ENCODE data around the gene ESD. TPM values are rescaled to one million over a fixed set of nuclear protein-coding genes. Genes with fewer than 3 reads are reported as not detected.

Gene ESD
- total RNA-seq, 2 experiments from 2014 or later = 130 to 133 TPM

DNA sequence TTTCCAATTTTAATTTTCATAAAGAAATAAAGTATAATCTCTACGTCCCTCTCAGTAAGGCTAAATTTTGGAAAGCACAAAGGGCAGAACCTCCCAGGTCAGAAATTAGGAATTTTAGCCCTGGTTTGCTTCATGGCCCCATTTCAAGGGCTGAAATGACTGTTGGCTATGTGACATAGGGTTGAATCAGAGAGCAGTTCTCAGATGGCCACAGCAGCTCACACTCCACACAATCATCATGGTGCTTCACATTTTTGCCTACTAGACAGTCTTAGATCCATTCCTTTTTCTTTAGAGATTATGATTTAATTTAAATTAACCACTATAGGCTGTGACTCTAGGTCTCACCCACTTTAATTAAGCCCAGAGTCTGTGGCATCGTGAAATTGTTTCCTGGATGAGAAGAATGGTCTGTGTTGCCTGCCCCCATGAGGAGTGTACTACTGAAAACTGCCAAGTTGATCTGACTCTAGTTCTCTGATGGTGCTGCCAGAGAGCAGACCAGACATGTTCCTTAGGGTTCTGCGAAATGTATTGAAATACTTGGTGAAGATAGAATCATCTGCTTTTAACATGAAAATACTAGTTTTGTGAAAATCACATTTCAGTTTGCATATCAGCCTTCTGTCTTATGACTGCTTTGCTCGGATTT is 57.4 kb downstream of the ESD start:
- no peak for ATAC-seq
- no peak for DNase-seq
- Mint-ChIP-seq H3K36me3 (ENCODE audit: low read depth) (peaks cover 17% of the 10 kb centered on the region), H3K4me3 (no peak overlapping the region), H3K27ac (no peak overlapping the region), H3K27me3 (no peaks in the 10 kb centered on the region), H3K9me3 (no peaks in the 10 kb centered on the region), H3K4me1 (ENCODE audit: low read depth) (no peaks in the 10 kb centered on the region)
- intact Hi-C loops (cut with micrococcal nuclease) = no loop called here
- CTCF ChIA-PET = interaction anchor here (0.8 to 3.4 kb wide), 3 partner anchors 19 to 188 kb away, joined by 3 to 11 read pairs (median 4); no protein-coding TSS in a partner anchor
- TF ChIP-seq, protein P1, sequence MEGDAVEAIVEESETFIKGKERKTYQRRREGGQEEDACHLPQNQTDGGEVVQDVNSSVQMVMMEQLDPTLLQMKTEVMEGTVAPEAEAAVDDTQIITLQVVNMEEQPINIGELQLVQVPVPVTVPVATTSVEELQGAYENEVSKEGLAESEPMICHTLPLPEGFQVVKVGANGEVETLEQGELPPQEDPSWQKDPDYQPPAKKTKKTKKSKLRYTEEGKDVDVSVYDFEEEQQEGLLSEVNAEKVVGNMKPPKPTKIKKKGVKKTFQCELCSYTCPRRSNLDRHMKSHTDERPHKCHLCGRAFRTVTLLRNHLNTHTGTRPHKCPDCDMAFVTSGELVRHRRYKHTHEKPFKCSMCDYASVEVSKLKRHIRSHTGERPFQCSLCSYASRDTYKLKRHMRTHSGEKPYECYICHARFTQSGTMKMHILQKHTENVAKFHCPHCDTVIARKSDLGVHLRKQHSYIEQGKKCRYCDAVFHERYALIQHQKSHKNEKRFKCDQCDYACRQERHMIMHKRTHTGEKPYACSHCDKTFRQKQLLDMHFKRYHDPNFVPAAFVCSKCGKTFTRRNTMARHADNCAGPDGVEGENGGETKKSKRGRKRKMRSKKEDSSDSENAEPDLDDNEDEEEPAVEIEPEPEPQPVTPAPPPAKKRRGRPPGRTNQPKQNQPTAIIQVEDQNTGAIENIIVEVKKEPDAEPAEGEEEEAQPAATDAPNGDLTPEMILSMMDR (IDR thresholded peaks at IDR 0.05) = no peak
- POLR2A ChIA-PET = no interaction called here

DNA sequence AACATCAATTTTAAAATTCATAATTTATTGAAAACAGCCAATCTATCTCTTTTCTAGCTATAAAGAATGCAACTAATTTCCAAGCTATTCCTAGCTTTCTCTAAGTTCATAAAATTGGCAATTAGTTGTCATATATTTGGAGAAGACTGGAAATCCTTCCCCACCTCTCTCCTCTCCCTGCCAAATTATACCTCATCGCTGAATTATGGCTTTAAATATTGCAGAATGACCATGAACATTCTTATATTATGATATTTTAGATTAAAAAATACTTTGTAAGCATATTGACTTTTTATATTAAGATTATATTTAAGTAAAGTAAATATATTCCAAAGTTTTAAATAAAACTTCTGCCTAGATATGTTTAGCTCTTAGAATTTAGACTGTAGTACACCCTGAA is 58.2 kb downstream of the ESD start:
- TF ChIP-seq, protein P1 (IDR thresholded peaks at IDR 0.05) = no peak
- DNase-seq (no peak), ATAC-seq (no peak)
- no peak overlapping the region for H3K4me3 Mint-ChIP-seq
- no peaks in the 10 kb centered on the region for H3K9me3 Mint-ChIP-seq
- peaks cover 14% of the 10 kb centered on the region for H3K36me3 Mint-ChIP-seq (ENCODE audit: low read depth)
- H3K27ac Mint-ChIP-seq = no peak overlapping the region
- no peaks in the 10 kb centered on the region for H3K27me3 Mint-ChIP-seq
- no peaks in the 10 kb centered on the region for H3K4me1 Mint-ChIP-seq (ENCODE audit: low read depth)
- intact Hi-C loops (cut with micrococcal nuclease) = no loop called here
- ChIA-PET CTCF (interaction anchor here (3.4 kb wide), 1 partner anchor 188 kb away, joined by 11 read pairs; no protein-coding TSS in a partner anchor), POLR2A (no interaction called here)

DNA sequence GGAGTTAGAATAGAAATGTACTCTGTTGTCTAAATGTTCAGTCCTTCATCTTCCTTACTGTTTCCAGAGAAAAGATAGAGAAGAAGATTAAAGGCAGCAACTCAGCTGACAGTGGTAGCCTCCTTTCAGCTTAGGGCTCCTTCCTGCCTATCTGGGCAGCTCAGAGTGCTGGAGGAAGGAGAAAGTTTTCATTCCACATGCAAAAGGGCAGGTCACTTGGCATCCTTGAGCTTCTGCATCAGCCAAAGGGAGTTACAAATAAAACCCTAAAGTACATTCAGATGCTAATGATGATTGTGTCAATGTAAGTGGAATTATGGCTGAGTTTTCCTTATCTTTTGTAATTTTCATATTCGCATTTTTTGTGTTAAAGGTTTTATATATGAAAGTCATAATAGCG is 58.9 kb downstream of the ESD start:
- no peak overlapping the region for H3K27ac Mint-ChIP-seq
- ATAC-seq (no peak), DNase-seq (no peak)
- intact Hi-C loops (cut with micrococcal nuclease) = no loop called here
- no peaks in the 10 kb centered on the region for H3K9me3 Mint-ChIP-seq
- ChIA-PET CTCF (interaction anchor here (3.4 kb wide), 1 partner anchor 187 kb away, joined by 11 read pairs; no protein-coding TSS in a partner anchor), POLR2A (no interaction called here)
- no peaks in the 10 kb centered on the region for H3K4me1 Mint-ChIP-seq (ENCODE audit: low read depth)
- TF ChIP-seq, protein P1 (IDR thresholded peaks at IDR 0.05) = no peak
- H3K27me3 Mint-ChIP-seq = no peaks in the 10 kb centered on the region
- no peak overlapping the region for H3K4me3 Mint-ChIP-seq
- peaks cover 14% of the 10 kb centered on the region for H3K36me3 Mint-ChIP-seq (ENCODE audit: low read depth)

DNA sequence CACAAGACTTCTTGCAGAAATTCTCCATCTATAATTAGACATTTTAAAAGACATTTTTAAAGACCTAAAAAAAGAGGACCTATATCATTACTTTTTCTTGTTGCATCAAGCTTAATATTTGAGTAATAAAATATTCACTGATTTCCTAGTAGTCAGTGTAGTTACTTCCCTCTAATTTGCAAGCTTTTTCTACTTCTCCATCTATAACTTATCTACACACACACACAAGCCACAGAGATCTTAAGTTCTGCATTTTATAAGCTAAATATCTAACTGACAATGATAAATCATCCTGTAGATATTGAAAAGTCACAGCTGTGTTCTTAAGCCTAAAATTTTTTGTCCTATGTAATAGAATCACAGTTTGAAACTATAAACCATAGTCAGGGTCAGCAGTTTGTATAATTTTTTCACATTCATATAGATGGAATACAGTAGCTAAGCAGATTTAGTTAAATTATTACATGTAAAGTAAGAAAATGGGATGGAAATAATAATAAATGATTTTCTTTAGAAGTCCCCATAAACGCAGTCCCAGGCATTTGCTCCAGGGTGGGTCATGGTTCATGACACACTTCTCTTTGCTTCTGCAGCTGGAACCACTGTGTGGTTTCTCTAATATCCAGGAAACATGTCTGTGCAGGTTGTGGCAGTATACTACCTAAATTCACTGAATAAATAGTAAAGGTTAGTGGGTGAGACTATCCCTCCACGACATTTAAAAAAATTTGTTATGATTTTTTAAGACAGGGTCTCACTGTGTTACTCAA is 60.2 kb downstream of the ESD start:
- intact Hi-C loops (cut with micrococcal nuclease) = no loop called here
- CTCF ChIA-PET = interaction anchor here (1.1 to 3.4 kb wide), 3 partner anchors 13 to 186 kb away, joined by 3 to 11 read pairs (median 4); no protein-coding TSS in a partner anchor
- Mint-ChIP-seq H3K4me1 (ENCODE audit: low read depth) (no peaks in the 10 kb centered on the region), H3K36me3 (ENCODE audit: low read depth) (peaks cover 12% of the 10 kb centered on the region), H3K27ac (no peak overlapping the region), H3K4me3 (no peak overlapping the region), H3K9me3 (no peaks in the 10 kb centered on the region), H3K27me3 (no peaks in the 10 kb centered on the region)
- no peak for ATAC-seq
- POLR2A ChIA-PET = no interaction called here
- TF ChIP-seq, protein P1 (IDR thresholded peaks at IDR 0.05) = no peak
- no peak for DNase-seq

DNA sequence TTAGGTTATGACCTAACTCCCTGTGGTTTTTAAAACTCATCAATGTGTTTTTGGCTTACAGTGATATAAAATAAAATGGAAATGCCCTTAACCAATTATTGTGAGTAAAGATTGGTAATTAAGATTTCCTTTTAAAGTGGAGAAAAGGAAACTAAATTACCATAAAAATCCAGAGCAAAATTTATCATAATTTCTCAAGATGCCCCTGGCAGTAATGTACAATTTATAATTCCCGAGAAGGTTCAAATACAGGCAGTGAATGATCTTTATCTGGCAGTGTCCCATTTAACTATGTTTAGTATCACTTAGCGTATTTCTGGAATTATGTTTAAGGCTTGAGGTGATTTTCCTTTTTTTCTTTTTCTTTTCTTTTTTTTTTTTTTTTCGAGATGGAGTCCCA is 61.5 kb downstream of the ESD start:
- POLR2A ChIA-PET = interaction anchor here (0.6 kb wide), 2 partner anchors 15 to 366 kb away, joined by 4 to 5 read pairs; no protein-coding TSS in a partner anchor

More for the DNA sequence above, 61.5 kb downstream of the ESD start:
- Mint-ChIP-seq H3K27me3 (no peaks in the 10 kb centered on the region), H3K4me1 (ENCODE audit: low read depth) (no peaks in the 10 kb centered on the region), H3K36me3 (ENCODE audit: low read depth) (peaks cover 12% of the 10 kb centered on the region), H3K4me3 (no peak overlapping the region), H3K27ac (no peak overlapping the region), H3K9me3 (no peaks in the 10 kb centered on the region)
- intact Hi-C loops (cut with micrococcal nuclease) = no loop called here
- ATAC-seq (no peak), DNase-seq (no peak)
- CTCF ChIA-PET = no interaction called here
- TF ChIP-seq, protein P1 (IDR thresholded peaks at IDR 0.05) = no peak
